NCI-H69 (cell line): ENCODE data around the gene PACS1.
"Not testable (repeated sequence)": the region's sequence is repeated elsewhere in the genome, so short reads cannot be mapped to it uniquely, and the experiment has no call there.

Source experiments
- DNase-seq: peaks from one replicate; lab custom pipeline; 2025; lab: John Stamatoyannopoulos, UW

PACS1 gene

GRCh38 chr11:66276619-66277018, 206.5 kb downstream of the PACS1 start:
- not testable (repeated sequence) for DNase-seq

GRCh38 chr11:66277064-66277463, 207.0 kb downstream of the PACS1 start:
- DNase-seq = not testable (repeated sequence)

- peak; percentile 79 for DNase-seq
These were observed 207.6 kb downstream of the PACS1 start, which contains the start of gene CNIH2 for GRCh38 chr11:66277471-66278362. TSS of gene CNIH2 (plus strand) at chr11:66278175. CDS start at chr11:66278457, 282 bp downstream.

- peak; percentile 60 for DNase-seq
These were observed 208.5 kb downstream of the PACS1 start for GRCh38 chr11:66278363-66279091.

- DNase-seq = peak; percentile 44
These were observed 209.1 kb downstream of the PACS1 start for GRCh38 chr11:66279092-66279734.

GRCh38 chr11:66280428-66280827, 210.4 kb downstream of the PACS1 start:
- DNase-seq = peak; percentile 47

GRCh38 chr11:66281001-66281400, 210.9 kb downstream of the PACS1 start:
- no peak for DNase-seq

GRCh38 chr11:66281776-66282467, 211.8 kb downstream of the PACS1 start:
- no peak for DNase-seq

GRCh38 chr11:66282468-66283455, 212.7 kb downstream of the PACS1 start:
- peak; percentile 100 for DNase-seq

GRCh38 chr11:66283461-66284105, 213.5 kb downstream of the PACS1 start:
- DNase-seq = peak; percentile 25

GRCh38 chr11:66284526-66285078, 214.5 kb downstream of the PACS1 start:
- DNase-seq = no peak

GRCh38 chr11:66285250-66285947, 215.3 kb downstream of the PACS1 start:
- DNase-seq = no peak

GRCh38 chr11:66286699-66287098, 216.6 kb downstream of the PACS1 start:
- DNase-seq = no peak

- DNase-seq = no peak
These were observed 217.3 kb downstream of the PACS1 start for GRCh38 chr11:66287211-66287888.

GRCh38 chr11:66287889-66288670, 218.0 kb downstream of the PACS1 start:
- peak; percentile 34 for DNase-seq

GRCh38 chr11:66288671-66289547, 218.8 kb downstream of the PACS1 start, which contains the start of gene YIF1A:
TSS of gene YIF1A (minus strand) at chr11:66289143. CDS start at chr11:66288985, 158 bp downstream.
- peak; percentile 100 for DNase-seq
